Ectodermal cell (in vitro differentiated cells): ENCODE results near the gene SCAPER.

Experiments
- H3K27ac ChIP-seq: 2 replicates; pipeline ENCODE4 v1.7.0; 2013; ENCODE audit warnings: mild to moderate bottlenecking, low read depth, low read length; ENCODE audit not compliant: insufficient read depth, poor library complexity, severe bottlenecking
- H3K27me3 ChIP-seq: 2 replicates; pipeline ENCODE4 v1.7.0; 2013; ENCODE audit warnings: mild to moderate bottlenecking, low read length; ENCODE audit not compliant: insufficient read depth, control insufficient read depth, poor library complexity, severe bottlenecking
- H3K36me3 ChIP-seq: one replicate; pipeline ENCODE4 v1.7.0; 2013; ENCODE audit warnings: low read length; ENCODE audit not compliant: control insufficient read depth, insufficient read depth
- H3K4me1 ChIP-seq: one replicate; pipeline ENCODE4 v1.7.0; 2013; ENCODE audit warnings: low read length; ENCODE audit not compliant: control insufficient read depth, insufficient read depth
- H3K4me3 ChIP-seq: 2 replicates; pipeline ENCODE4 v1.7.0; 2013; ENCODE audit warnings: low read depth, low read length, control low read depth; ENCODE audit not compliant: insufficient read depth
- H3K9me3 ChIP-seq: 2 replicates; pipeline ENCODE4 v1.7.0; 2013; ENCODE audit warnings: mild to moderate bottlenecking, low read length, moderate library complexity; ENCODE audit not compliant: control insufficient read depth
- WGBS, 2 experiments: methylation state at CpG; one replicate each; pipeline ENCODE4 v1.1.7; 2013; ENCODE audit warnings: missing lambda C conversion rate in 2 of 2; 5-methylcytosine and 5-hydroxymethylcytosine counted together

The SCAPER gene

DNA sequence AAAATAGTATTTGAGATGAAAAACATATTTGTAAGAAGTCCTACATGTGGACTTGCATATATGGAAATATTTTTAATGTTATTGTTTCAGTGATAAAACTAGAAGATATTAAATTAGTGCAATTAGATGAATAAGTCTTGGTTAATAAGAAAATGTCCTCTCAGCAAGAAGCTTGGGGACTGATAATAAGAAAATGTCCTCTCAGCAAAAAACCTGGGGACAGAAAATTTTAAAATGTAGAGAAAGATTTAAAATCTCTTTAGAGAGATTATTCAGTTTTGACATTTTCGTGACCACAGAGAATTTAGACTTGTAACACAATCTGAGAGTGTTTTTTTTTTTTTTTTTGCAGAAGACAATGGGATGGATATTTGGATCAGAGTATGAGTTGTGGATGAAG is 412.6 kb downstream of the SCAPER start:
- Histone ChIP-seq H3K4me1 (no peaks in the 10 kb centered on the region), H3K9me3 (no peaks in the 10 kb centered on the region), H3K27ac (no peak overlapping the region), H3K27me3 (no peaks in the 10 kb centered on the region), H3K4me3 (no peak overlapping the region), H3K36me3 (no peaks in the 10 kb centered on the region)
- 96 to 100% methylated on average over 1 of the region's 1 CpG for WGBS, 2 experiments

DNA sequence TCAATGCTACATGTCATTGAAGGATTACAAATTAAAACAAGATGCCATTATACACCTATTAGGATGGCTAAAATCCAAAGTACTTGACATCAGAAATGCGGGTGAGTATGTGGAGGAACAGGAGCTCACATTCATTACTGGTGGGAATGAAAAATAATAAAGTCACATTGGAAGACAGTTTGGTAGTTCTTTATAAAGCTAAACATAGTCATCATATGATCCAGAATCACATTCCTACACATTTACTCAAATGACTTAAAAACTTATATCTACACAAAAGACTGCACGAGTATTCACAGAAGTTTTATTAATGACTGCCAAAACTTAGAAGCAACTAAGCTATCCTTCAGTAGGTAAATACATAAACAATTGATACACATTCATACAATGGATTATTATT is 421.4 kb downstream of the SCAPER start:
- no peaks in the 10 kb centered on the region for H3K27me3 ChIP-seq
- H3K4me3 ChIP-seq: no peak overlapping the region
- no peak overlapping the region for H3K27ac ChIP-seq
- H3K36me3 ChIP-seq: no peaks in the 10 kb centered on the region
- no peaks in the 10 kb centered on the region for H3K4me1 ChIP-seq
- no peaks in the 10 kb centered on the region for H3K9me3 ChIP-seq
- 94 to 98% methylated on average over 2 of the region's 2 CpGs for WGBS, 2 experiments

DNA sequence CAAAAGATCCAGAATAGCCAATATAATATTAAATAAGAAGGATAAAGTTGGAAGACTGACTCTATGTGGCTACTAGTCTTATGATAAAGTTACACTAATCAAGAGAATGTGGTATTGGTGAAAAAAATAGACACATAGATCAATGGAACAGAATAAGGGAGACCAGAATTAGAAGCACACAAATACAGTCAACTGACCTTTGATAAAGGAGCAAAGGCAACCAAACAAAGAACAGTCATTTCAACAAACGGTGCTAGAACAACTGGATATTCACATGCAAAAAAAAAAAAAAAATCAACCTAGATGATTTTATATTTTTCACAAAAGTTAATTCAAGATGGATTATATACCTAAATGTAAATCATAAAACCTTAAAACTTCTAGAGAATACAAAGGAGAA is 422.1 kb downstream of the SCAPER start:
- Histone ChIP-seq H3K9me3 (no peaks in the 10 kb centered on the region), H3K27me3 (no peaks in the 10 kb centered on the region), H3K4me1 (no peaks in the 10 kb centered on the region), H3K36me3 (no peaks in the 10 kb centered on the region), H3K27ac (no peak overlapping the region), H3K4me3 (no peak overlapping the region)
- 100% methylated on average over 1 of the region's 1 CpG; no CpG with 5 or more reads in 1 of the 2 experiments for WGBS, 2 experiments

DNA sequence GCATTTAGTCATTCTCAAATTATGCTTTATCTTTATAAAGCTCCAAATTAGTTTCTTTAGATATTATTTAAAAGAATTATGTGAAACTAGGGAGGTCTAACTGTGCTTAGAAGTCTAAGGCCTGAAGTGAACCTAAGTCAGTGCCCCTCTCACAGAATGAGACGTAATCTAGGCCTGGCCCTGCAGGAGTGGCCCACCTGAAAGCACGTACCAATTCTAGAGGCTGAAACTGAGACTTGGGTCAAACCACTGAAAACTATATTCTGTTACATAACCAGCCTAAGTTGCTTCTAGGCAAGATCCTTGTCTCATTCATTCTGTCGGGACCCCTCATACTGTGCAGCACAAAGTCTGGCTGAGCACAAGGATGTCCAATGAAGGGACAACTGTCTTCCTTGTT is 424.9 kb downstream of the SCAPER start:
- H3K27ac ChIP-seq: no peak overlapping the region
- 93% methylated on average over 3 of the region's 3 CpGs for WGBS, 2 experiments
- H3K4me1 ChIP-seq: no peaks in the 10 kb centered on the region

DNA sequence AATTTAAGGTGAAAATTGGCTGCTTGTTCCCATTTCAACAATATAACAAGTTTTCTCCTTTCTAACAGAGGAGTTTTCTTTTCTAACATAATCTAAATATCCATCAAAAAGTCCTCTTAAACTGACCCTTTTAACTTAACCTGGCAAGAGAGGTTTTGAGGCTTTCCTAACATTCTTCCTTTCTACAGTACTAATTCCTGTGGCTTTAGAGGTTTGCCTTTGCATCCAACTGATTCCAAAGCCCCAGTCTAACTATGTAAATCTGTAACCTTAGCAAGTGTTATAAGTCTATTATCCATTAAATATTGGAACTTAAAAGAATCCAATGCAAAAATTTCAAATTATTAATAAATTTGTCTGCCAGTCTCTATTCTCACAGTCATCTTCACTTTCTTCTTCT is 434.4 kb downstream of the SCAPER start:
- Histone ChIP-seq H3K9me3 (no peaks in the 10 kb centered on the region), H3K27ac (no peak overlapping the region), H3K27me3 (no peaks in the 10 kb centered on the region), H3K36me3 (no peaks in the 10 kb centered on the region), H3K4me1 (no peaks in the 10 kb centered on the region), H3K4me3 (no peak overlapping the region)

More for the DNA sequence above, 424.9 kb downstream of the SCAPER start:
- Histone ChIP-seq H3K4me3 (no peak overlapping the region), H3K9me3 (no peaks in the 10 kb centered on the region), H3K27me3 (no peaks in the 10 kb centered on the region), H3K36me3 (no peaks in the 10 kb centered on the region)

DNA sequence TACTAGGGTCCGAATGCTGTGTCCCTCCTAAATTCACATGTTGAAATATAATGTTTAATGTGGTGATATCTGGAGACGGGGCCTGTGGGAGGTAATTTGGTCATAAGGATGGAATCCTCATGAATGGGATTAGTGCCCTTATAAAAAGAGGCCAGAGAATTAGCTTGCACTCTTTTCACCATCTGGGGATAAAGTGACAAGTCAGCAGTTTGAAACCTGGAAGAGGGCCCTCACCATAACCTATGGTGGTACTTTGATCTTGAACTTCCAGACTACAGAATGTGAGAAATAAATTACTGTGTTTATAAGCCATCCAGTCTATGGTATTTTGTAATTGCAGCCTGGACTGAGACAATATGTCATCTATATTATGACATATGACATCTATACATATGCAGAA is 436.4 kb downstream of the SCAPER start:
- Histone ChIP-seq H3K27ac (no peak overlapping the region), H3K9me3 (no peaks in the 10 kb centered on the region), H3K4me1 (no peaks in the 10 kb centered on the region), H3K27me3 (no peaks in the 10 kb centered on the region), H3K4me3 (no peak overlapping the region), H3K36me3 (no peaks in the 10 kb centered on the region)
- 89 to 95% methylated on average over 2 of the region's 2 CpGs for WGBS, 2 experiments

DNA sequence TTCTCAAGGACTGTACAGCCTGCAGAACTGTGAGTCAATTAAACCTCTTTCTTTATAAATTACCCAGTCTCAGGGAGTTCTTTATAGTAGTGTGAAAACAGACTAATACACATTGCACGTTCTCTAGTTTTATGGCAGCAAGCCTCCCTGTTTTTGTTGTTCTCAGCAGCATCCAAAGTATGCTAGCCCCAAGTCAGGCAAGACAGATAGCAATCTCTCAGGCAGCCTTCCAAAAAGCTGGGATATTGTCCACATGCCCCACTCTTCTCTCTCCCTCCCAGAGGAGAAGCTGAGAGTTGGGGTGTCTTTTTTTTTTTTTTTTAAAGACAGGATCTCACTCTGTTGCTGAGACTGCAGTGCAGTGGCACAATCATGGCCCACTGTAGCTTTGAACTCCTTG is 438.0 kb downstream of the SCAPER start:
- Histone ChIP-seq H3K36me3 (no peaks in the 10 kb centered on the region), H3K27ac (no peak overlapping the region), H3K4me3 (no peak overlapping the region), H3K4me1 (no peaks in the 10 kb centered on the region), H3K27me3 (no peaks in the 10 kb centered on the region), H3K9me3 (no peaks in the 10 kb centered on the region)
- WGBS, 2 experiments: 89 to 93% methylated on average over 1 of the region's 1 CpG

DNA sequence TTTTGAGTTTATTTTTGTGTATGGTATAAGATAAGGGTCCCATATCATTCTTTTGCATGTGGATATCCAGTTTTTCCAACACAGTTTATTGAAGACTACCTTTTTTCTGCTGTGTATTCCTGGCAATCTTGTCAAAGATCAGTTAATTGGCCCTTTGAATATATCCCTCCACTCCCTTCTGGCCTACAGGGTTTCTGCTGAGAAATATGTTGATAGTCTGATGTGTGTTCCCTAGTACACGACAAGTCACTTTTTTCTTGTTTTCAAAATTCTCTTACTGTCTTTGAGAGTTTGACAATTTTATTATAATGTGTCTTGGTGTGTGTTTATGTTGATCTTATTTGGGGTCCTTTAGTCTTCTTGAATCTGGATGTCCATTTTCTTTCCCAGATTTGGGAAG is 439.4 kb downstream of the SCAPER start:
- no peaks in the 10 kb centered on the region for H3K4me1 ChIP-seq
- no peaks in the 10 kb centered on the region for H3K9me3 ChIP-seq
- no peak overlapping the region for H3K27ac ChIP-seq
- H3K4me3 ChIP-seq: no peak overlapping the region
- H3K27me3 ChIP-seq: no peaks in the 10 kb centered on the region
- 92 to 100% methylated on average over 1 of the region's 1 CpG for WGBS, 2 experiments
- no peaks in the 10 kb centered on the region for H3K36me3 ChIP-seq

DNA sequence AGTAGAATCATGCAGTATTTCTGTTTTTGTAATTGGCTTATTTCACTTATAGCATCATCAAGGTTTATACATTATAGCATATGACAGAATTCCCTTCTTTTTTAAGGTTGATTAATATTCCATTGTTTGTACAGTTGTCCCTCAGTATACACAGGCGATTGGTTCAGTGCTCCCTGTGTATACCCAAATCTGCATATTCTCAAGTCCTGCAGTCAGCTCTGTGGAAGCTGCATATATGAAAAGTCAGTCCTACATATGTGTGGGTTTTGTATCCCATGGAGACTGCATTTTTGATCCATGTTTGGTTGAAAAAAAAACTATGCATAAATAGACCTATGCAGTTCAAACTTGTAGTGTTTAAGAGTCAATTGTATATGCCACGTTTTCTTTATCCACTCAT is 440.9 kb downstream of the SCAPER start:
- Histone ChIP-seq H3K27me3 (no peaks in the 10 kb centered on the region), H3K9me3 (no peaks in the 10 kb centered on the region), H3K4me3 (no peak overlapping the region), H3K4me1 (no peaks in the 10 kb centered on the region), H3K36me3 (no peaks in the 10 kb centered on the region), H3K27ac (no peak overlapping the region)
- 93 to 98% methylated on average over 2 of the region's 2 CpGs for WGBS, 2 experiments

DNA sequence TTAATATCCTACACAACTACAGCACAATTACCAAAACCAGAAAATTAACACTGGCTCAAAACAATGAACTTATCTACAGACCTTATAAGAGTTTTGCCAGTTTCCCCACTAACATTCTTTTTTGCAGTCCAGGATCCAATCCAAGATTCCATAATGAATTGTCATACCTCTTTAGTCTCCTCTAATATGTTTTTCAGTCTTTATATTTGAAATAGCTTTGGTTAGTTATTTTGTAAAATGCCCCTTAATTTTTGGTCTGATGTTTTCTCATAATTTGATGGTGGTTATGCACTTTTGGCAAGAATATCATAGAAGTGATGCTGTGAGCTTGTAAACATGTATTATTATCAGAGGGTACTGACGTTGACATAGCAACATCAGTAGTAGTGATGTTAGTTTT is 444.3 kb downstream of the SCAPER start:
- no peaks in the 10 kb centered on the region for H3K9me3 ChIP-seq
- H3K4me3 ChIP-seq: no peak overlapping the region
- H3K27me3 ChIP-seq: no peaks in the 10 kb centered on the region
- no peaks in the 10 kb centered on the region for H3K4me1 ChIP-seq
- no peaks in the 10 kb centered on the region for H3K36me3 ChIP-seq
- 95 to 100% methylated on average over 1 of the region's 1 CpG for WGBS, 2 experiments
- no peak overlapping the region for H3K27ac ChIP-seq

DNA sequence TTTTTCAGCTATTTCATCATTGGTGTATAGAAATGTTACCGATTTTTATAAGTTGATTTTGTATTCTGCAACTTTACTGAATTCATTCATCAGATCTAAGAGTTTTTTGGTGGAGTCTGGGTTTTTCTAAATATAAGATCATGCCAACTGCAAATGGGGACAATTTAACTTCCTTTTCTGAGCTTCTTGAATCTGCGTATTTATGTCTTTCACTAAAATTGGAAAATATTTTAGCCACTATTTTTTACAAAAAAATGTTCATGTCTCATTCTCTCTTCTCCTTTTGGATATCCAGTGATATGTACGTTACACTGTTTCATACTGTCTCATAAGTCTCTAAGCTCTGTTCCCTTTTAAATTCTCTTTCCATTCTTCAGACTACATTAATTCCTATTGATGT is 444.8 kb downstream of the SCAPER start:
- Histone ChIP-seq H3K4me1 (no peaks in the 10 kb centered on the region), H3K27me3 (no peaks in the 10 kb centered on the region), H3K4me3 (no peak overlapping the region), H3K9me3 (no peaks in the 10 kb centered on the region), H3K36me3 (no peaks in the 10 kb centered on the region), H3K27ac (no peak overlapping the region)
- WGBS, 2 experiments: 88 to 94% methylated on average over 3 of the region's 3 CpGs
